ENCODE measurements around the gene SLC46A1. TPM values are rescaled to one million over a fixed set of nuclear protein-coding genes. Genes with fewer than 3 reads are reported as not detected.

SLC46A1 gene
- total and polyA plus RNA-seq, 2 of the 13 experiments (the other 11 are each of a cell fraction or from before 2014, with no cell fraction given) = 19.6 to 22.6 TPM

DNA sequence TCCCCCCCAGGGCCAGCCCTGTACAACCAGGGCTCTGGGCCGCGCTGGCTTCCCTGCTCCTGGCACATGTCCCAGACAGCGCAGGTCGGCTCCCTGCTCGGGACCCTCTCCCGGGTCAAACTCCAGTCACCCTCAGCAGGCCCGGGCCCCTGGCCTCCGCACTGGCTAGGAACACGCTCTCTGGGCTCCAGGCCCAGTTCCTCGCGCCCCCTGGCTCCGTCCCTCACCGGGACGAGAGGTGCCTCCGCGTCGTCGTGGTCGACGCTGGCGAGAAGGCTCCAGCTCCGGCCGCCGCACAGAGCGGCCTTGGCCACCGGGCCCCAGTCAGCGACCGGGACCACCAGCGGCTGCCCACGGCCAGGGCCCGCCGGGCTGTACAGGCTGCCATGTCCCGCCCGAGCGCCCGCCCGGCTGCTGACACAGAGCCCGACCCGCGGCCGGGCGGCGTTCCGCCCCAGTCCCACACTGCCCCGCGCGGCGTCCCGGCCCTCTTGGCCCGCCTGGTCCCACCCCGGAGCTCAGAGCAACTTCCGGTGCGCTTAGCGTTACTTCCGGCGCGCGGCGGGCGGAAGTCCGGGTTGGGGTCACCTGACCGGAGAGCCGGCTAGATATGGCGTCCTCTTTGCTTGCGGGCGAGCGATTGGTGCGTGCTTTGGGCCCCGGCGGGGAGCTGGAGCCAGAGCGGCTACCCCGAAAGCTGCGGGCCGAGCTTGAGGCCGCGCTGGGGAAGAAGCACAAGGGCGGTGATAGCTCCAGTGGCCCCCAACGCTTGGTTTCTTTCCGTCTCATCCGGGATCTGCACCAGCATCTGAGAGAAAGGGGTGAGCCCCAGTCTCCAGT lies 48.7 kb downstream of the SLC46A1 start, which contains the start of gene POLDIP2 (continued):
- TF ChIP-seq, protein P1, sequence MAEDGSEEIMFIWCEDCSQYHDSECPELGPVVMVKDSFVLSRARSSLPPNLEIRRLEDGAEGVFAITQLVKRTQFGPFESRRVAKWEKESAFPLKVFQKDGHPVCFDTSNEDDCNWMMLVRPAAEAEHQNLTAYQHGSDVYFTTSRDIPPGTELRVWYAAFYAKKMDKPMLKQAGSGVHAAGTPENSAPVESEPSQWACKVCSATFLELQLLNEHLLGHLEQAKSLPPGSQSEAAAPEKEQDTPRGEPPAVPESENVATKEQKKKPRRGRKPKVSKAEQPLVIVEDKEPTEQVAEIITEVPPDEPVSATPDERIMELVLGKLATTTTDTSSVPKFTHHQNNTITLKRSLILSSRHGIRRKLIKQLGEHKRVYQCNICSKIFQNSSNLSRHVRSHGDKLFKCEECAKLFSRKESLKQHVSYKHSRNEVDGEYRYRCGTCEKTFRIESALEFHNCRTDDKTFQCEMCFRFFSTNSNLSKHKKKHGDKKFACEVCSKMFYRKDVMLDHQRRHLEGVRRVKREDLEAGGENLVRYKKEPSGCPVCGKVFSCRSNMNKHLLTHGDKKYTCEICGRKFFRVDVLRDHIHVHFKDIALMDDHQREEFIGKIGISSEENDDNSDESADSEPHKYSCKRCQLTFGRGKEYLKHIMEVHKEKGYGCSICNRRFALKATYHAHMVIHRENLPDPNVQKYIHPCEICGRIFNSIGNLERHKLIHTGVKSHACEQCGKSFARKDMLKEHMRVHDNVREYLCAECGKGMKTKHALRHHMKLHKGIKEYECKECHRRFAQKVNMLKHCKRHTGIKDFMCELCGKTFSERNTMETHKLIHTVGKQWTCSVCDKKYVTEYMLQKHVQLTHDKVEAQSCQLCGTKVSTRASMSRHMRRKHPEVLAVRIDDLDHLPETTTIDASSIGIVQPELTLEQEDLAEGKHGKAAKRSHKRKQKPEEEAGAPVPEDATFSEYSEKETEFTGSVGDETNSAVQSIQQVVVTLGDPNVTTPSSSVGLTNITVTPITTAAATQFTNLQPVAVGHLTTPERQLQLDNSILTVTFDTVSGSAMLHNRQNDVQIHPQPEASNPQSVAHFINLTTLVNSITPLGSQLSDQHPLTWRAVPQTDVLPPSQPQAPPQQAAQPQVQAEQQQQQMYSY (CRISPR knock-in tag; IDR thresholded peaks at IDR 0.05) = peak; percentile 20; the same call in 1 of the 2 replicates
- peak; percentile 62; the same call in 1 of the 2 replicates for TF ChIP-seq ZIK1 (CRISPR knock-in tag; IDR thresholded peaks at IDR 0.05; ENCODE audit: borderline replicate concordance, low read depth)
- TF ChIP-seq RAD21 (CRISPR knock-in tag; IDR thresholded peaks at IDR 0.05) = peak; percentile 73
- TF ChIP-seq YY1 (IDR thresholded peaks at IDR 0.05; ENCODE audit: insufficient read depth, insufficient replicate concordance, low read depth, low read length) = peak; percentile 96
- no peak for TF ChIP-seq ZNF326 (CRISPR knock-in tag; IDR thresholded peaks at IDR 0.05; ENCODE audit: borderline replicate concordance)
- peak; percentile 66; the same call in 1 of the 2 replicates for TF ChIP-seq ESRRA (CRISPR knock-in tag; IDR thresholded peaks at IDR 0.05; ENCODE audit: low read depth)
- TF ChIP-seq MTF1 (CRISPR knock-in tag; IDR thresholded peaks at IDR 0.05) = peak; percentile 73; the same call in 1 of the 2 replicates
- TF ChIP-seq, protein P2, sequence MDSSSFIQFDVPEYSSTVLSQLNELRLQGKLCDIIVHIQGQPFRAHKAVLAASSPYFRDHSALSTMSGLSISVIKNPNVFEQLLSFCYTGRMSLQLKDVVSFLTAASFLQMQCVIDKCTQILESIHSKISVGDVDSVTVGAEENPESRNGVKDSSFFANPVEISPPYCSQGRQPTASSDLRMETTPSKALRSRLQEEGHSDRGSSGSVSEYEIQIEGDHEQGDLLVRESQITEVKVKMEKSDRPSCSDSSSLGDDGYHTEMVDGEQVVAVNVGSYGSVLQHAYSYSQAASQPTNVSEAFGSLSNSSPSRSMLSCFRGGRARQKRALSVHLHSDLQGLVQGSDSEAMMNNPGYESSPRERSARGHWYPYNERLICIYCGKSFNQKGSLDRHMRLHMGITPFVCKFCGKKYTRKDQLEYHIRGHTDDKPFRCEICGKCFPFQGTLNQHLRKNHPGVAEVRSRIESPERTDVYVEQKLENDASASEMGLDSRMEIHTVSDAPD (CRISPR knock-in tag; IDR thresholded peaks at IDR 0.05) = peak; percentile 75; the same call in 1 of the 2 replicates
- TF ChIP-seq ZNF652 (CRISPR knock-in tag; IDR thresholded peaks at IDR 0.05; ENCODE audit: borderline replicate concordance, low read depth) = no peak
- no peak for TF ChIP-seq ZFAT (CRISPR knock-in tag; conservative IDR thresholded peaks at IDR 0.05)
- peak; percentile 88 for TF ChIP-seq ZNF143 (CRISPR knock-in tag; IDR thresholded peaks at IDR 0.05)
- peak; percentile 62; the same call in 1 of the 2 replicates for TF ChIP-seq NR1H2 (CRISPR knock-in tag; IDR thresholded peaks at IDR 0.05; ENCODE audit: borderline replicate concordance, low read depth)
- 0 out of 2 replicates have a peak, but pooled peaks have one; percentile 30 for TF ChIP-seq ZNF572 (CRISPR knock-in tag; IDR thresholded peaks at IDR 0.05)
- TF ChIP-seq NKX3-1 (CRISPR knock-in tag; IDR thresholded peaks at IDR 0.05) = peak; percentile 44; the same call in 1 of the 2 replicates
- TF ChIP-seq SP2 (CRISPR knock-in tag; IDR thresholded peaks at IDR 0.05) = peak; percentile 85
- TF ChIP-seq ZNF670 (CRISPR knock-in tag; IDR thresholded peaks at IDR 0.05; ENCODE audit: borderline replicate concordance) = peak; percentile 72; the same call in 1 of the 2 replicates
- TF ChIP-seq ZNF225 (CRISPR knock-in tag; IDR thresholded peaks at IDR 0.05) = peak; percentile 41; the same call in 1 of the 2 replicates
- peak; percentile 11; the same call in 1 of the 2 replicates for TF ChIP-seq HIVEP1 (CRISPR knock-in tag; IDR thresholded peaks at IDR 0.05)
- TF ChIP-seq CCAR2 (optimal IDR thresholded peaks at IDR 0.05; ENCODE audit: low read depth, low read length) = no peak
- 0 out of 2 replicates have a peak, but pooled peaks have one; percentile 14 for TF ChIP-seq ZNF224 (CRISPR knock-in tag; IDR thresholded peaks at IDR 0.05)
- TF ChIP-seq, protein P3, sequence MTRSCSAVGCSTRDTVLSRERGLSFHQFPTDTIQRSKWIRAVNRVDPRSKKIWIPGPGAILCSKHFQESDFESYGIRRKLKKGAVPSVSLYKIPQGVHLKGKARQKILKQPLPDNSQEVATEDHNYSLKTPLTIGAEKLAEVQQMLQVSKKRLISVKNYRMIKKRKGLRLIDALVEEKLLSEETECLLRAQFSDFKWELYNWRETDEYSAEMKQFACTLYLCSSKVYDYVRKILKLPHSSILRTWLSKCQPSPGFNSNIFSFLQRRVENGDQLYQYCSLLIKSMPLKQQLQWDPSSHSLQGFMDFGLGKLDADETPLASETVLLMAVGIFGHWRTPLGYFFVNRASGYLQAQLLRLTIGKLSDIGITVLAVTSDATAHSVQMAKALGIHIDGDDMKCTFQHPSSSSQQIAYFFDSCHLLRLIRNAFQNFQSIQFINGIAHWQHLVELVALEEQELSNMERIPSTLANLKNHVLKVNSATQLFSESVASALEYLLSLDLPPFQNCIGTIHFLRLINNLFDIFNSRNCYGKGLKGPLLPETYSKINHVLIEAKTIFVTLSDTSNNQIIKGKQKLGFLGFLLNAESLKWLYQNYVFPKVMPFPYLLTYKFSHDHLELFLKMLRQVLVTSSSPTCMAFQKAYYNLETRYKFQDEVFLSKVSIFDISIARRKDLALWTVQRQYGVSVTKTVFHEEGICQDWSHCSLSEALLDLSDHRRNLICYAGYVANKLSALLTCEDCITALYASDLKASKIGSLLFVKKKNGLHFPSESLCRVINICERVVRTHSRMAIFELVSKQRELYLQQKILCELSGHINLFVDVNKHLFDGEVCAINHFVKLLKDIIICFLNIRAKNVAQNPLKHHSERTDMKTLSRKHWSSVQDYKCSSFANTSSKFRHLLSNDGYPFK (CRISPR knock-in tag; IDR thresholded peaks at IDR 0.05; ENCODE audit: borderline replicate concordance) = peak; percentile 70; the same call in 1 of the 2 replicates
